ENCODE results near the gene TXK.

The TXK gene

DNA sequence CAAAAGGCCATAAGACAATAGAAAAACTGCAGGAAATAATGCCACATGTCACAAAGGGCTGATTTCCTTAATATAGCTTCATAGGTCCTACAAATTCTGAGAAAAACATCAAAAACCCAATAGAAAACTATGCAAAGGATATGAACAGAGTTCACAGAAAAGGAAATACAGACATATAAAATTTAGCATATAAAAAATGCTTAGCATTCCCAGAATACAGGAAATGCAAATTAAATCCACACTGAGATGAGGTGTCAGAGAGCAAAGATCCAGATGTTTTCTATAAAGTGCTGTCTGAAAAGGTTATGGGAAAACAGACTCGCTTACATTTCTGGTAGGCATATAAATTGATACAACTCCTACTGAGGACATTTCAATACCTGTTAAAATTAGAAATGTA is 33.8 kb downstream of the TXK start:
- no peak for DNase-seq

DNA sequence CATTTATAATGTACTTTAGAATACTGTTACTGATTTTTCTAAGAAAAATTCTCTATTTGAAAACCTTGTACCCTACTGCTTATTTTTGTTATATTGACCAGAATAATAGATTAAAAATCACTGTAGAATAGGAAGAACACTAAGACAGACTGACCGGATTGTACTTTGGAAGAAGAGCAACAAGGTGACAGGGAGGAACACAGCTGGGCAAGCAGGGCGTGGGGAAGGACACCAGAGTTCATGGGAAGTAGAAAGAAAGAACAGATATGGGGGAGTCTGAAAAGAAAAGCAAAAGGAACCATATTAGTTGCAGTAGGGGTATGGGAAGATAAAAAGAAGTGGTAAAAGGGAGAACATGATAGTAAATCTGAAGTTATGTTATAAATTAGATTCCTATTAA is 38.6 kb downstream of the TXK start:
- no peak for DNase-seq

DNA sequence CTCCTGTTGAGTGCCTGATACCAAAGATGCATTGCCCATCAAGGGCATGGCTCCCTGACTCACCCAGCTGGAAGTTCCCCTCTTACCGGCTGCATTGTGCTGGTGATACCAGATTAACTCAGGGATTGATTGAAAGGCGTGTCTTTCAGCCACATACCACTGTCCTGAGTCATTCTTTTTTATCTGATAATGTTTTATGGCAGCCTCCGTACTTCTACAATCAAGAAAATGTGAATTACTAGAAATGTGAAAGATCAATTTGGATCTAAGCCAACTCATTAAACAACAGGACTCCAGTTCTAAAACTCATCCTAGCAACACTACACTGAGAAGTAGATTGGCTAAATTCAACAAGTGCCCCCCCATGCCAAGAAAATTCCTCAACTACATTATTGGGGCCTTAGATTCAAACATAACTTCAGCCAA is 40.0 kb downstream of the TXK start:
- no peak for DNase-seq

DNA sequence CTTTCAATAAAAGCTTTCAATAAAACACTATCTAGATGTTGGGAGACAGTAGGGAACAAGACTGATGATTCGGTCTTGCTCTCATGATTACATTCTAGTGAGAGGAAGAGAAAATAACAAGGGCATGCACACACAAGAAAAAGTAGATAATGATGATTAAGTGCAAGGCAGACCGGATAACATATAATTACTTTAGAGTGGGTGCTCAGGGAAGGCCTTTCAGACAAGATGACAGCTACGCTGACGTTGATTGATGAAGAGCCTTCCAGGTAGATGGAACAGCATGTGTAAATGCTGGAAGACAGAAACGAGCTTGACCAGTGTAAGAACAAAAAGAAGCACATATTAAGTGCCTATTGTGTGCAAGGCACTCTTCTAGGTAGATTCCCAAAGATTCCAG is 43.4 kb downstream of the TXK start:
- no peak for DNase-seq

DNA sequence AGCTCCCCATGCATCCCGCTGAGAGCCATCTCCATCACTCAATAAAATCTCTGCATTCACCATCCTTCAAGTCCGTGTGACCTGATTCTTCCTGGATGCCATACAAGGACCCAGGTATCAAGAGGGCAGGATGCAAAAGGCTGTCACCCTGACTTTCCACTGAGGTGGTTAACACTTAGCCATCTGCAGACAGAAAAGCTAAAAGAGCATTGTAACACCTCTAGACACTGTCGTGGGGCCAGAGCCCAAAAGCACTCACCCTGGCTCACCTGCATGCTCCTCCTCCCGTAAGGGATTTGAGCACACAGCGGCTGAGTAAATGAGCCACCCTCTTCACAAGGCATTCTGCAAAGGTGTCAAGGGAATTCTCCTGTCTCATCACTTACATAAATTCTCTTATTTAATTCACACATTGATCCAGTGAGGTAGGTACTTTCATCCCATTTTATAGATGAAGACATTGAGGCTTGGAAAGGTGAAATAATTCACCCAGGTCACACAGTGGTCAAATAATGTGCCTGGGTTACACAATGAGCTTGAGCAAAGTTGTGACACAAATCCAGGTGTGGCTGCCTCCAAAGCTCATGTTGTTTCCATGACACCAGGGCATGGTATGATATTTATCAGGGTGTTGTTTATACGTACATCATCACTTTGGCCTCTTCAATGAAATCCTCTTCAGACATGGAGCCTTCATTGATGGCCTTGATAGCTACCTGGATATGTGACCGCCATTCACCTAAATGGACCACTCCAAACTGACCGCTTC is 48.0 kb downstream of the TXK start:
- DNase-seq, result no peak

DNA sequence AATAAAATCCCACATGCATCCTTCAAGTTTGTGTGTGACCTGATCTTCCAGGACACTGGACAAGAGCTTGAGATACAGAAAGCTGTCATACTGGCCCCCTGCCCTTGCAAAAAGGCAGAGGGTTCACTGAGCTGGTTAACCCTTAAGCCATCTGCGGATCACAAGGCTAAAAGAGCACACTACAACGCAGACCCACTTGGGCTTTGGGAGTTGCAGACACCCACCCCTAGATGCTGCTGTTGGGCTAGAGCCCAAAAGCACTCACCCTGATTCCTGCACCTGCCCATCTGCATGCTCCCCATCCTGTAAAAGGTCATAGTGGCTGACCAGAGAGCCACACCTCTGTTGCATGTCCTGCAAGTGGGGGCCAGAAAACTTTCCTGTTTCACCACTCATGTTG is 51.1 kb downstream of the TXK start:
- no peak for DNase-seq

DNA sequence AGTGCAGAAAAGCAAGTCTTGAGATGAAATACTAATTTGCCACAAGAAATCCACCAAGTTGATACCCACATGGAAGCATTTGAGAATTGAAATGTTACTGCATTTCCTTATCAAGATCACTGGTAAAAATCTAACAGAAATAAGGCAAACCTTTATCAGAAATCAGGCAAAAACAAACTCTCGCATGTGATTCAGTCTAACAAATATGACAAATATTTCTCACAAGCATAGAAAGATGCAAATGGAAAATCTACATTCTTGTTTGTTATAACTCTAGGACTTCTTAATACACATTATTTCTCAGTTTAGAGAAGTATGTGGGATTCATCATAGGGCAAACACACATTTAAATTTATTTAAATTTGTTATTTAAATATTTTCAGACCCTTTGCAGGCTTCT is 52.9 kb downstream of the TXK start:
- no peak for DNase-seq

DNA sequence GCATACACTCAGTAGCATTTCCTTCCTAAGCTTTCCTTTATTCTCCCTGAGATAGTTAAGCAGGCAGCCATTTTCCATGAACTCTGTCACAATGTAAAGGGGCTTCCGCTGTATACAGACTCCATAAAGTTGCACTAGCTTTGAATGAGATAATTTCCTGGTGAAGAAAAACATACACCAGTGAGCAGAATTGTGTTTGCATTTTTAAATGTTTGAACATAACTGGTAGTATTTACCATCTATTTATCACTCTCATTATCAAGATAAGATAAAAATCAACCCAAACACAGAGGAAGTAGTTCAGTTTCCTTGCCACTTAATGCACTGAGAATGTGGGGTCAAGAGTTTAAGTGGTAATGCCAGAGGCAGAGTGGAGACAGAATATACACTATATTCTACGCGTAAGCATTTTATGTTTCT is 54.1 kb downstream of the TXK start:
- DNase-seq, result no peak

DNA sequence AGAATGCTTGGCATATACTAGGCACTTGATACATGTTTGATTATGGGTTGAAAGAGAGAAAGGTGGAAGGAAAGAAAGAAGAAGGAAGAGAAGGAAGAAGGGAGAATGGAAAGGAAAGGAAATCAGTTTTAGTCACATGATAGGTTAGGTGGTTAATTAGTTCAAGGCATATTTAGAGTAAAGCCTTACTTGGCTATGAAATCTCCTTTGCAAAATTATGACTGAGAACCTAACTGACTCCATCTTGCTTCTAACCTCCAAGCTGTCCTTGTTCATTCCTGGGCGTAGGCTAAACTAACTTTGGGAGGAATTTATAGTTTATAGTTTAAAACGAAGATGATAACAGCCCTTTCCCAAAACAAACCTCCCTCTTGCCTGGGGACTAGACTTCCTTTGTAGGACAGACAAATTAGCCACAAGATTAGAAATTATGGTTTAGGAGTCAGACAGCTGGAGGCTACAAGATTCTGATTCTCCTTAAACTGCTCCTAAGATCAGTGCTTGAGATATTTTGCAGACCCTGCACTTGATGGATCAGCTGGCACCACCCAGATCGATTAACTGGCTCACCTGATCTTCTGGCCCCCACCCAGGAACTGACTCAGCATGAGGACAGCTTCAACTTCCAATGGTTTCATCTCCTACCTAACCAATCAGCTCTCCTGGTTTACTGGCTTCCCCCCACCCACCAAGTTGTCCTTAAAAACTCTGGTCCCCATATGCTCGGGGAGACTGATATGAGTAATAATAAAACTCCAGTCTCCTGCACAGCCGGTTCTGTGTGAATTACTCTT is 55.0 kb downstream of the TXK start:
- no peak for DNase-seq

DNA sequence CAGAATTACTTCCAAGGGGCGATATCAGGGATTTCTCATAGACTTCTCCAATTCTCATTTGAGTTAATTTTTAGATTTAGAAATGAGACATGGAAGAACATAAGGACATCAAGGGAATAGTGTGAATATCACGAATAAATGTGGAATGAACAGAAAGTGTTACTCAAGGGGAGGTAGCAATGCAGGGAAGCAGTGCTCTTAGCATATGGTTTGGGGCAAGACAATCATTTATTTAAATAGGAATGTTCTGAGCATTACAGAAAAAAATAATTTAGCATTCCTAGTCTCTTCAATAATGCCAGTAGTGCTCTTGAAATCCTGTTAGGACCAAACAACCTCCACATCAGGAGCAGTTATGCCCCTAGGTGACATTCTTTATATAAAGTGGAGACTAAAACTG is 55.6 kb downstream of the TXK start:
- no peak for DNase-seq

DNA sequence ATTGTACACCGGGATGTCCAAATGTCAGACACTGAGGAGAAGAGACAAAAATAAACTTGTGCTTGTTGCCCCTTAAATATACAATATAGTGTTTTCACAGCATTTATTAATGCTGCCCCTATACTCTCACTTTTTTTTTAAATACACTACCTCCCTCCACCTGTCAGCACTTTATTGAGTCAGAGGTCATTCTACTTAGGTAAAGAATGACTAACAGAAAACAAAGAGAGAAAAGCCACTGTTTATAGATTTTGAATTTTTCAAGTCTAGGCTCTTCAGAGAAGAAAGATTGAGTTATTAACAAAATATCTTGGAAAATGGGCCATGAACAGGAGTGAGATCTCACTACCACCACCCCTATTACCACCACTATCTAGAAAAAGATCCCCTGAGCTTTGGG is 59.4 kb downstream of the TXK start:
- no peak for DNase-seq

DNA sequence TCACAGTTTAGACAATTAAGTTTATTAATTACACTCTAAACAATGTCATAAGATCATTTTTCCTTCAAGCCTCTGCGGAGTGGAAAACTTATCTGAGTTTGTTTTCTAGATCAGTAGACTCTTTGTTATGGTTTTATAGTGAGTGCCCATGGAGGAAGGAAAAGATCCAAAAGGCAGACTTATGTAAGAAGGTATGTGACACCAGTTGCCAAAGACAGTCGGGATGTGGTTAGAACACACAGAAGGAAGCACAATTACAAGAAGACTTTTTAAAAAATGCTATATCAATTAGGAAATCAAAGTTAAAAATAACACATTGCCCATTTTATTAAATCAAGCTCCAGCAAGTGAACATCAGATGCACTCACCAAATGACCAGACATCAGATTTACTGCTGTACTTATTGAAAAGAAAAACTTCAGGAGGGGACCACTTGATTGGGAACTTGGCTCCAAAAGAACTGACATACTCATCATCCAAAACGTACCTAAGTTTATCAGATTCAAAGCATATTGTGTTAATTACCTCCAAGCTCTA is 60.4 kb downstream of the TXK start:
- no peak for DNase-seq

DNA sequence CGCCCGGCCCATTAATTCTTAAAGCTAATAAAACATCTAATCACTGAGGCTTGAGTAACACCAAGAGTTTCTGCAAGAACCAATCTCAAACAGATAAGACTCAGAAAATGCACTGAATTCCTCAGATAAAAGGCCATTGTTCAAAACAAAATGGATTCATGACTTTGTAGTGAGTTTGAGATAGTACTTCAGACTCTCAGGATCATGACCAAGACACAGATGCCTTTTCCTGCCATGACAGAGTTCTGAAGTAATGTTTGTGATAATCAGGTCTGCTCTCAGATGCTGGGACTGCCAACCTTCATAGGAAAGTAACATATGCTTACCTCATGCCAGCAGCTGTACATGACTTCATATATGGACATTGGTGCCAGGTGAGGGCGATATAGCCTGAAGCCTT is 62.9 kb downstream of the TXK start:
- no peak for DNase-seq

DNA sequence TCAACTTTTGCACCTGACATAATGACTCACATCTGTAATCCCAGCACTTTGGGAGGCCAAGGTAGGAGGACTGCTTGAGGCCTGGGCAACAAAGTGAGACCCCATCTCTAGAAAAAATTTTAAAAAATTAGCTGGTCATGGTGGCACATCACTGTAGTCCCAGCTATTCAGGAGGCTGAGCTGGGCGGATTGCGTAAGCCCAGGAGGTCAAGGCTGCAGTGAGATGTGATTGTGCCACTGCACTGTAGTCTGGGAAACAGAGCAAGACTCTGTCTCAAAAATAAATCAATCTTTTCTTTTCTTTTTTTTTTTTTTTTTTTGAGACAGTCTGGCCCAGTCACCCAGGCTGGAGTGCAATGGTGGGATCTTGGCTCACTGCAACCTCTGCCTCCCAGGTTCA is 65.0 kb downstream of the TXK start:
- DNase-seq, result no peak

DNA sequence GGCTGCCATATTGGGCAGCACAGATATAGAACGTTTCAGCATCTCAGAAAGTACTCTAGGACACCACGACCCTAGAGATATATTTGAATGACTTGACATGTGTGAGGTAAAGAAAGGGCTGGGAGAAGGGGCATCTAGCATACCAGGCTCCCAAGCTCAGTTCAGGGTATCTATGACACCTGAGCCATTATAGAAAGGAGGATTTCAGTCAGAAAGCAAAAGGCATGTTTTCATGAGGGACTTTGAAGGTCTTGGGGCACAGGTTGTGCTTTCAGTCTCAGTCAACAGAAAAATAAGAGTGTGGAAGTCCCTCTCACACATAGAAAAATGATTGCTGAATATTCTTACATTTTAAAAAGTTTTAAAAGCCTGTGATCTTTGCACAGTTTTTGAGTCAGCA is 65.9 kb downstream of the TXK start:
- no peak for DNase-seq

DNA sequence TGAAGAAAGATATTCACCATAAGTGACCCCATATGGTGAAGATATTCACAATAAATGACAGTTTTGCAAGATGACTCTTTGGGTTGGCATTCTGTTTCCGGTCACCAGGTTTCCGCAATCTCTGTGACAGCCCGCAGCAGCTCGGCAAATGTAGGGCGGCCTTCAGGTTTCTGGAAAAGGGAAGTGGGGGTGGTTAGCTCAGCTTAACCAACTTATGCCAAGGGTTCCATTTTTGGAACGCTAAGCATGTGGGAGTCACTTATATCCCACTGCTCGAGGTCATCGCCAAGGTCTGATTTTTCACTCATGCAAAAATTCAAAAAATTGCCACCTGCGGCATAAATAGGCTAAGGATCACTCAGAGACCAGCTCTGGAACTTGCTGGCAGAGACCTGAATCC is 66.5 kb downstream of the TXK start:
- no peak for DNase-seq

DNA sequence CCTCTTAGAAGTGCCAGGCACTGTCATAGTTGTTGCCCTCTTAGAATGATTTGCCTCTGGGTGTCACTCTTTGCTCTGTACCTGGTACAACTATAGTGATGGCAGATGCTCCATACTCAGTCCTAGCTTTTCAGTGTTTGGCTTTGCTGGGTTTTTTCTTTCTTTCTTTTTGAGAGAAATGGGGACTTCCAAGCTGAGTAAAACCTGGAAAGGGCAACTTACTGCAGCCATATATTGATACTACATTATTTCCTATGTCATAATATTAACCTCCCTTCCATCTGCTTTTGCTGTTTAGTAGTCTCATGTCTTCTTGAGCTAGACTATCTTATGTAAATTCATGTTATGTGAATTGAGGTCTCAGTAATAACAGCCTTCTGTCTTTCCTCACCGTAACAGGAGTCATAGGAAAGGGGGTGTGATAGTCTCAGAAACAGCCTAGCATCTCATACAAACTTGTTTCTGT is 68.4 kb downstream of the TXK start:
- DNase-seq, result no peak

DNA sequence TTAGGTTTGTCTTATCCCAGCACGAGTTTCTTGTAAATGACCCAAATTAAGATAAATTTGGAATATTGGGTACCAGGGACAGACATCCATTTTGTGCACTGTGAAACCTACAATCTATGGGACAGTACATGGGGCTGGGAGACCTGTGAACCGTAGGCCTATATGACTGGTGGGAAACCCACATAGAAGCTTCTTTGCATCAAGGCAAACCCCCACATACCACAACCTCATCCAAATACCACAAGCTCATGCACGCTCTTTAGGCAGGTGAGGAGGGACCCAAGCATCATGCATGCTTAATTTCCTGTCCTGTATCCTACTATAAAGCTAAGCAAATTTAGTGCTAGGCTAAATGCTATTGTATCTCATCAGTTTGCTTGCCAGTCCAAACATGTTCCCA is 69.7 kb downstream of the TXK start:
- no peak for DNase-seq

DNA sequence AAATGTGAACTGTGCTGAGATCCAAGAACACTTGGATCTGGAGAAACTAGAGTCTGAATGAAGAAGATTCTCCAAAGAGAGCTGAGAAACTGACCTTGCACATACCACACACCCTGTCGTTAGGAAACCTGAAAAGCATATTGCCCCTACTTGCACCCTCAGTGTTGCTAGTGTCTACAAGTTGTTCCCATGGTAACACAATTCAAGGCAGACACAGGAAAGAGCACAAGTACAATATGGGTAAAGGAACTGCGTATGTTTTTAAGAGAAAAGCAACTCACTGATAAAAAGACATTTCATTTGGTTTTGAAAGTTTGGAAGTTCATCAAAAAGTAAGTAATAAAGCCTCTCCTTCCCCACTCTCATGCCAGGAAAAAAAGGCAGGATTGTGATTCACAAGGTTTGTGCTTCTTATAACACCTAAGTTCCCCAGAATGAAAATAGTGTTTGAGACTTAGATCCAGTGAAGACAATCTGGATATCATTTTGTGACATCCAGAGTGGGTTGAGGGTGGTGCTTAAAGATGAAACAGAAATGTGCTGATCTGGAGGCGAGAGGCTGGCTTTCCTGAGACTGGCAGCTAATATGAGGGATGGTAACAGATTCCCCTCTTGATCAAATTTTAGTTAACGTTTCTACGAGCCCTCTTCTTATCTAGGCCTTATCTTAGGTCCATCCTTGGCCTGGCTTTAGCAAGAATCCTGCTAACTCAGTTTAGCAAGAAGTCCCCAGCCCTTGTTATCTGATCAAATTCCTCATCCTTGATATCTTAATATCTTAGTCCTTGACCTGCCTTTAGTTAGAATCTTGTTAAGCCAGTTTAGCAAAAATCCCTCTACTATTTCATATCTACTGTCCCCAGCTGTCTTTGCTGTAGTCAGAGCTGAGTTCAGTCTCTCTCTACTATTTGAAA is 75.2 kb downstream of the TXK start:
- DNase-seq, result no peak

DNA sequence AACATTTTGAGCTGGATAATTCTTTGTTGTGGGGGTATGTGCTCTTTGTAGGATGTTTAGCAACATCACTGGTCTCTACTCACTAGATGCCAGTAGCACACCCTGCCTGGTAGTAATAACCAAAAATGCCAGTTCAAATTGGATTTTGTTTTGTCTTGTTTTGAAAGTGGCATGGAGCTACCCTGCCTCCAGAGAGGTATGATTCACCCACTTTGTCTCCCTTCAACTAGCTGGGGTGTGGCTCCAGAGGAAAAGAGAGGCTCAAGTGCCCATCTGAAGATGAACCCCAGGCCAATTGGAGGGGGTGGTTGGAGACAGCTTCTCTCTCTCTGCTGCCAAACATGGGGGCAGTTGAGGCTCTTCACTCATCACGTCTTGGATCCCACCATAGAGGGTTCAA is 83.0 kb downstream of the TXK start:
- no peak for DNase-seq

DNA sequence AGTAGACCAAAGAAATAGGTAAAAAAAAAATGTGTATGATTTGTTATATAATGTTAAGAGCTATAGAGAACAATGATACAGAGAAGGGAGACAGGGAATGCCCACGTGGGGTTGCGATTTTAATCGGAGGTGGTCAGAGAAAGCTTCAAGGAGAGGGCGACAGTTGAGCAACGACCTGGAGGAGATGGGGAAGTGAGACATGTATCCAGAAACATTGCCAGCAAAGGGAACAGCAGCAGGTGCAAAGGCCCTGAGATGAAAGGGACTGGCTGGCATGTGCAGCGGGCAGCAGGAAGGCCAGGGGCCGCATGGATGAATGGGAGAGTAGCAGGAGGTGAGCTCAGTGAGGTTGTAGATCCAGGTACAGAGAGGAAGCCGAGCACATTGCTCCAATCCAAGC is 84.6 kb downstream of the TXK start:
- DNase-seq, result no peak

DNA sequence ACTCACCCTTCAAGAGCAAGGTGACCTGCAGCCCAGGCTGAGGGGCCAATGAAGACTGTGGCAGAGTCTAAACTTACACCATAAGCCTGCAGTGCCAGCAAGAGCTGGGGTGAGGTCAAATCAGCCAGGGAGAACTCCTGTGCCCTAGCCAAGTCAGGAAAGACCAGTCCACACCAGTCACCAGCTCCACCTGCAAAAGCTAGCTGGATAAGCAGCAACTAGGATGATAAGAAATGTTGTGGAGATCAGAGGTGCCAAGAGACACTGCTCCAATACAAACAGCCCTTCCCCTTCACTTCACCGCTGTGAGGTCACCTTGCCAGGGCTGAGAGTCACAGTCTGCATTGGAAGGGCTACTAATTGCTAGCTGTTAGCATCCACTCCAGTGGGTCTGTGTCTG is 86.2 kb downstream of the TXK start:
- DNase-seq, result no peak

DNA sequence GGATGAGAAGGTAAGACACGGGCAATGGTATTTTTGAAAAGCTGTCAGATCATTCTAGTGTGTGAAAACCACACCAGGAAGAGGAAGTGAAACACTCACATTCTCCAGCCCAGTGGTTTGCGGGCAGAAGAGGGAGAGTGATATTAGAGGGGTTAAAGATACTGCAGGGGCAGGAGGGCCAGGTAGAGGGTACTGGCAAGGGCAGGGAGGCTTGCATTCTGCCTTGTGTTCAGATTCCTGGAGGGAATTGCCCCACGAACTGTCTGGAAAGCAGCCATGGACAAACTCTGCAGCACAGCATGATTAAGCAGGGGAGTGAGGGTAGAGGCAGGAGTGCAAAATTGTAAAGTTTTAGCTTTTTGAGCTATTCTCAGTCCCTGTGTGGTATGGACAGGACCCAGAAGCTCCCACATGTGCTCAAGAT is 86.6 kb downstream of the TXK start:
- peak; percentile 5 for DNase-seq
